GM12878 (cell line): ENCODE results near the gene BATF3.

Experiments used
- NFIC ChIP-seq: IDR thresholded peaks from 2 replicates; pipeline ENCODE4 v1.6.1; 2012; ENCODE audit warnings: low read depth, mild to moderate bottlenecking, inconsistent platforms, low read length, moderate library complexity
- POLR2AphosphoS5 ChIP-seq: IDR thresholded peaks from 2 replicates; pipeline ENCODE4 v1.6.1; 2011; ENCODE audit warnings: mild to moderate bottlenecking, low read length, inconsistent platforms
- SP1 ChIP-seq: IDR thresholded peaks from one replicate; pipeline ENCODE4 v1.6.1; 2011; ENCODE audit warnings: low read depth, low read length
- TF ChIP-seq, protein P1 (sequence below), 3 experiments: IDR thresholded peaks in 2 of 3; conservative IDR thresholded peaks in 1 of 3; 2 replicates each; pipeline ENCODE4 v1.5.1; 2011; ENCODE audit warnings: low read depth in 3 of 3, low read length in 3 of 3, mild to moderate bottlenecking in 3 of 3, control low read depth in 2 of 3, moderate library complexity in 2 of 3, inconsistent platforms in 1 of 3, mixed read lengths in 1 of 3; ENCODE audit not compliant: control insufficient read depth in 2 of 3, insufficient read depth in 1 of 3; ENCODE audit errors: extremely low read depth in 1 of 3

DNA sequence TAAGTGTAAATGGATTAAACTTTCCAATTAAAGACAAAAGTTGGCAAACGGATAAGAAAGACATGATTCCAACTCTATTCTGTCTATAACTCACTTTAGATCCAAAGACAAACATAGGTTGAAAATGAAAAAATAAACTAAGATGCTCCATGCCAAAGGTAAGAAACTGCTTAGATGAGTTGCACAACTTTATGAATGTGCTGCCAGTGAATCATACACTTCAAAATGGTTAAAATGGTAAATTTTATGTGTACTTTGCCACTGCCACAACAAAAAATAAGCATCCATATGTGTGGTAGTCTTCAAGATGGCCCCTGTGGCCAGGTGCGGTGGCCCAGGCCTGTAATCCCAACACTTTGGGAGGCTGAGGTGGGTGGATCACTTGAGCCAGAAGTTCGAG lies 46.9 kb upstream of the BATF3 start:
- TF ChIP-seq NFIC (no peak), SP1 (no peak), POLR2AphosphoS5 (no peak)
- TF ChIP-seq, protein P1, sequence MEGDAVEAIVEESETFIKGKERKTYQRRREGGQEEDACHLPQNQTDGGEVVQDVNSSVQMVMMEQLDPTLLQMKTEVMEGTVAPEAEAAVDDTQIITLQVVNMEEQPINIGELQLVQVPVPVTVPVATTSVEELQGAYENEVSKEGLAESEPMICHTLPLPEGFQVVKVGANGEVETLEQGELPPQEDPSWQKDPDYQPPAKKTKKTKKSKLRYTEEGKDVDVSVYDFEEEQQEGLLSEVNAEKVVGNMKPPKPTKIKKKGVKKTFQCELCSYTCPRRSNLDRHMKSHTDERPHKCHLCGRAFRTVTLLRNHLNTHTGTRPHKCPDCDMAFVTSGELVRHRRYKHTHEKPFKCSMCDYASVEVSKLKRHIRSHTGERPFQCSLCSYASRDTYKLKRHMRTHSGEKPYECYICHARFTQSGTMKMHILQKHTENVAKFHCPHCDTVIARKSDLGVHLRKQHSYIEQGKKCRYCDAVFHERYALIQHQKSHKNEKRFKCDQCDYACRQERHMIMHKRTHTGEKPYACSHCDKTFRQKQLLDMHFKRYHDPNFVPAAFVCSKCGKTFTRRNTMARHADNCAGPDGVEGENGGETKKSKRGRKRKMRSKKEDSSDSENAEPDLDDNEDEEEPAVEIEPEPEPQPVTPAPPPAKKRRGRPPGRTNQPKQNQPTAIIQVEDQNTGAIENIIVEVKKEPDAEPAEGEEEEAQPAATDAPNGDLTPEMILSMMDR (IDR thresholded peaks at IDR 0.05 in 2 of 3, conservative IDR thresholded peaks at IDR 0.05 in 1 of 3; ENCODE audit: control insufficient read depth in 2 of 3, extremely low read depth in 1 of 3, insufficient read depth in 1 of 3, low read depth in 3 of 3, low read length in 3 of 3): no peak
